ENCODE data around the gene CTDSPL.

Gene CTDSPL

DNA sequence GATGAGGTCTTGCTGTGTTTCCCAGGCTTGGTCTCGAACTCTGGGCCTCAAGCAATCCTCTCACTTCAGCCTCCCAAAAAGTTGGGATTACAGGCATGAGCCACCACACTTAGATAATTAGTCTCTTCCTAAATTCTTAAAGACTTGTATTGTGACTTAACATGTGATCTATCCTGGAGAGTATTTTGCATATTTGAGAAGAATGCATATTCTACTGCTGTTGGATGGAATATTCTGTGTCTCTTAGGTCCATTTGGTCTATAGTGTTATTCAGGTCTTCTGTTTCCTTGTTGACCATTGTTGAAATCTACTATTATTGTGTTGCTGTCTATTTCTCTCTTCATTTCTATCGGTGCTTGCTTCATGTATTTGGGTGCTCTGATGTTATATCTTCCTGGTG is 68.8 kb downstream of the CTDSPL start:
- TF ChIP-seq, protein P1, sequence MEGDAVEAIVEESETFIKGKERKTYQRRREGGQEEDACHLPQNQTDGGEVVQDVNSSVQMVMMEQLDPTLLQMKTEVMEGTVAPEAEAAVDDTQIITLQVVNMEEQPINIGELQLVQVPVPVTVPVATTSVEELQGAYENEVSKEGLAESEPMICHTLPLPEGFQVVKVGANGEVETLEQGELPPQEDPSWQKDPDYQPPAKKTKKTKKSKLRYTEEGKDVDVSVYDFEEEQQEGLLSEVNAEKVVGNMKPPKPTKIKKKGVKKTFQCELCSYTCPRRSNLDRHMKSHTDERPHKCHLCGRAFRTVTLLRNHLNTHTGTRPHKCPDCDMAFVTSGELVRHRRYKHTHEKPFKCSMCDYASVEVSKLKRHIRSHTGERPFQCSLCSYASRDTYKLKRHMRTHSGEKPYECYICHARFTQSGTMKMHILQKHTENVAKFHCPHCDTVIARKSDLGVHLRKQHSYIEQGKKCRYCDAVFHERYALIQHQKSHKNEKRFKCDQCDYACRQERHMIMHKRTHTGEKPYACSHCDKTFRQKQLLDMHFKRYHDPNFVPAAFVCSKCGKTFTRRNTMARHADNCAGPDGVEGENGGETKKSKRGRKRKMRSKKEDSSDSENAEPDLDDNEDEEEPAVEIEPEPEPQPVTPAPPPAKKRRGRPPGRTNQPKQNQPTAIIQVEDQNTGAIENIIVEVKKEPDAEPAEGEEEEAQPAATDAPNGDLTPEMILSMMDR (conservative IDR thresholded peaks at IDR 0.05; ENCODE audit: low read depth, low read length), result no peak
- no peak for DNase-seq (ENCODE audit: low read depth)
- H3K4me3 ChIP-seq (ENCODE audit: low read depth, low read length), result no peak overlapping the region

DNA sequence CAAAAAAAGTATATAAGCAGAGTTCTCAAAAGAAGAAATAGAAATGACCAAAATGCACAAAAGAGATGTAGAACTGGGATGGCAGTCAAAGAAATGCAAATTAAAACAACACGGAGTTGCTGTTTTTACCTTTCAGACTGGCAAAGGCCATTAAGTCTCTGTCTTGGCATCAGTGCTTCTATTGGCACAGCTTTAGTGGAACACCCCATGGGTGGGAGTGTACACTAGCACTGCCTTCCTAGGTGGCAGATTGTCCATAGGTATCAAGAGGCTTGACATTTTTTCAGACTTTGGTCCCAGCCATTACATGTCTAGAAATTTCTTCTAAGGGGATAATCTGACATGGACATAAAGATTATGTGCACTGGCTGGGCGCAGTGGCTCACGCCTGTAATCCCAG is 70.8 kb downstream of the CTDSPL start:
- TF ChIP-seq, protein P1 (conservative IDR thresholded peaks at IDR 0.05; ENCODE audit: low read depth, low read length), result no peak
- no peak overlapping the region for H3K4me3 ChIP-seq (ENCODE audit: low read depth, low read length)
- DNase-seq (ENCODE audit: low read depth), result no peak

DNA sequence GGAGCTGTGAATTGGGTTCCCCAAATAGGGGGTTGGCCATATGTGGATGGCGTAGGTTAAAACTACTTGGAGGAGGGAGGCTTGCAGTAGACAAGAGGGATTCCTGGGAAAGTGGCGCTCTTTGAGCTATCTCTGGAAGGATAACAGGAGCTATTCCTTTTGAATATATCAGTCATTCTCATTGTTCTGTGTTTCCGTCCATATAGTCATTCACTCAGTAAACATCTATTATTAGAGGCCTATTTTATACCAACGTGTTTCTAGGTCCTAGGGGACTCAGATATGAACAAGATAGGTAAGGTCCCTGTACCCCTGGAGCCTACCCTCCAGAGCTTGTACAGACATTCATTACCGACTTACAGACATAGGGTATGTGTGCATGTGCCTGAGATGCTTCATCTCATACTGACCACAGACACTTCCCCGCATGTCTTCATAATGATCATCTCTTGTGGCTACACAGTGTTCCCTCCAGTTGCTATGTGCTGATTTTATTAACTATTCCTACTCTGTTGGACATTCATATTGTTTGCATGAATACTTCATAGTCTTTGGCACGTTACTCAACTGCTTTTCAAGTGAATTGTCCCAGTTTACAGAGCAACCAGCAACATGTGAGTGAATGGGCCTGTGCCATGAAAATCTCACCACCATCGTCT is 73.1 kb downstream of the CTDSPL start:
- no peak overlapping the region for H3K4me3 ChIP-seq (ENCODE audit: low read depth, low read length)
- TF ChIP-seq, protein P1 (conservative IDR thresholded peaks at IDR 0.05; ENCODE audit: low read depth, low read length), result no peak
- peak; percentile 73 for DNase-seq (ENCODE audit: low read depth)

DNA sequence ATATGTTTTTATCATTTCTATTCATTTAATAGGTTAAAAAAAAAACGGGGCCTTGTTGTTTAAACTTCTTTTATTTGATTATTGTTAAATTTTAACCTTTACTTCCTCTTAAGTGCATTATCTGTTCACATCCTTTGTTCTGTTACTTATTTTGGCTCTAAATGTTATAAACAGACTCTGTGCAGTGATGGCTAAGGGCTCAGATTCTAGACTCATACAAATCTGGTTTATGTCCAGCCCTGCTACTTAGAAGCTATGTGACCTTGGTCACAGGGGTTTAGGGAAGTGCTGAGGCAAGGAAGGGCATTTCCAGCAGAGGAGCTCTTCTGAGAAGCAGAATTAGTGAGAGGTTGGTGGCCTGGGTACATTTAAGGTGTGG is 73.6 kb downstream of the CTDSPL start:
- TF ChIP-seq, protein P1 (conservative IDR thresholded peaks at IDR 0.05; ENCODE audit: low read depth, low read length), result no peak
- DNase-seq (ENCODE audit: low read depth), result peak; percentile 63
- H3K4me3 ChIP-seq (ENCODE audit: low read depth, low read length), result no peak overlapping the region

DNA sequence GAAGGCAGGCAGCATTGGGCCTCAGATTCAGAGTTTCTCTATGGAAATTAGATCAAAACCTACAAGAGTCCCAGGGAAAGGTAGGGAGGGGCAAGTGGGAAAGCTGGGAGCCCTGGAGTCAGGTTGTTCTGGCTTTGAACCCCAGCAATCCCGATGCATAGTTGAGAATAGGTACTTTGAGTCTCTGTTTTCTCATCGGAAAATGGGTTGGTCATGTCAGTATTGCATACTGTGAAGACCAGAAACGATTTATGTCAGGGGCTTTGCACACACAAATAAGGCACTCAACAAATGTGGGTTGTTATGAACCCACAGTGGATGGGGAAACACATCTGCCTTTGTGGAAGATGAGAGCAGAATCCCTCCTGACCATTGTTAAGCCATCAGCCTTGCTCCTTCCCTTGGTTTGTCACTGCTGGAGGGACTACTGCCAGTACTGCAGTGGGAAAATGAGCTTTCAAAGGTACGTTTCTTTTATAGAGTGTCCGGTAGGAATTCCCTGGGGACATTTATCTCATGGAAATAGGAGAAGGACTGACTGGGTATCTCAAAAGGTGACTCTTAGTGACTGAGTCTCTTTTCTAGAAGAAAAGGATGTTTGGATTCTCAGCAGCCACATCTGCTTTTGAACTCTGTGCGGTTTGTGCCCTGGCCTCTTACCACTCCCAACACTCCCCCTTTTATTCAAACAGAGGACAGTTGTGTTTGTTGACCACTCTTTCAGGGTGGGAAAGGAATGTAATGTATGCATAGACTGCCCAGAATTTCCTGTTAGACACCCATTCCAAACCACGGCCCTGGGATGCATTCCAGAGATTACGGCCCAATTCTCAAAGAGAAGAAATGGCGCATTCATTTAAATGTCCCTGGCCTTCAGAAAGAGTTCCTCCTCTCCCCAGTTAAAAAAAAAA is 74.3 kb downstream of the CTDSPL start:
- no peak overlapping the region for H3K4me3 ChIP-seq (ENCODE audit: low read depth, low read length)
- DNase-seq (ENCODE audit: low read depth), result peak; percentile 98
- TF ChIP-seq, protein P1 (conservative IDR thresholded peaks at IDR 0.05; ENCODE audit: low read depth, low read length), result no peak

DNA sequence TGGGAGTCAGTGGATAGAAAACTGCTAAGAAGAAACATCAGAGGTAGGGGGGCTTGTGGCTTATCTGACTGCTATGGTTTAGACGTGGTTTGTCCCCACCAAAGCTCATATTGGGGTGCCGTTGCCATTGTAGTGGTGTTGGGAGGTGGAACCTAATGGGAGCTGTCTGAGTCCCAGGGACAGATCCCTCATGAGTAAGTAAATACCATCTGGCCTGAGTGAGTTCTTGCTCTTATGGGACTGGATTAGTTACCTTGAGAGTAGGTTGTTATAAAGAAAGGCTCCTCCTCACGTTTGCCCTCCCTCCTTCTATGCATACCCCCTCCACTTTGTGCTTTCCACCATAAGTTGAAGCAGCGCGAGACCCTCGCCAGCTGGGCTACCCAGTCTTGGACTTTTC is 75.5 kb downstream of the CTDSPL start:
- DNase-seq (ENCODE audit: low read depth), result no peak
- no peak overlapping the region for H3K4me3 ChIP-seq (ENCODE audit: low read depth, low read length)
- TF ChIP-seq, protein P1 (conservative IDR thresholded peaks at IDR 0.05; ENCODE audit: low read depth, low read length), result no peak

Data from choroid plexus epithelial cell (primary cell).